ENCODE results near the gene ATP5ME. TPM values are rescaled to one million over a fixed set of nuclear protein-coding genes. Genes with fewer than 3 reads are reported as not detected.
"Not testable (repeated sequence)": the region's sequence is repeated elsewhere in the genome, so short reads cannot be mapped to it uniquely, and the experiment has no call there.

Gene ATP5ME
- total and polyA plus RNA-seq, 2 experiments from 2014 or later = 143 to 669 TPM

GRCh38 chr4:646460-646859, 27.6 kb downstream of the ATP5ME start:
- no peaks in the 10 kb centered on the region for H3K79me2 ChIP-seq
- H3K27ac ChIP-seq = no peak overlapping the region
- no peak overlapping the region for H2AFZ ChIP-seq
- H3K4me2 ChIP-seq = no peak overlapping the region
- no peak overlapping the region for H3K4me3 ChIP-seq
- no peaks in the 10 kb centered on the region for H3K36me3 ChIP-seq (replicated peaks; ENCODE audit: insufficient read depth, low read depth)
- TF ChIP-seq EZH2phosphoT487 (IDR thresholded peaks at IDR 0.05; ENCODE audit: low read depth, severe bottlenecking, unreplicated experiment) (no peak), CTCF (IDR thresholded peaks at IDR 0.05; ENCODE audit: poor library complexity) (no peak), EZH2 (IDR thresholded peaks at IDR 0.05; ENCODE audit: borderline replicate concordance) (no peak)
- no peaks in the 10 kb centered on the region for H3K4me1 ChIP-seq (ENCODE audit: insufficient read depth)
- no peaks in the 10 kb centered on the region for H3K27me3 ChIP-seq
- H4K20me1 ChIP-seq (ENCODE audit: insufficient read depth, poor library complexity, severe bottlenecking) = no peaks in the 10 kb centered on the region
- no peaks in the 10 kb centered on the region for H3K9me2 ChIP-seq (replicated peaks; ENCODE audit: insufficient read depth)
- no peak for DNase-seq (ENCODE audit: low spot score)
- no peaks in the 10 kb centered on the region for H3K9me3 ChIP-seq (ENCODE audit: low read depth)
- WGBS (ENCODE audit: low lambda C conversion rate, missing lambda C conversion rate) = 98% methylated on average over 31 of the region's 32 CpGs

- H3K27ac ChIP-seq; H3K9me3 ChIP-seq (ENCODE audit: low read depth); H3K27me3 ChIP-seq; H3K4me1 ChIP-seq (ENCODE audit: insufficient read depth); H3K4me3 ChIP-seq; H3K36me3 ChIP-seq (replicated peaks; ENCODE audit: insufficient read depth, low read depth); H3K4me2 ChIP-seq; H3K79me2 ChIP-seq; H4K20me1 ChIP-seq (ENCODE audit: insufficient read depth, poor library complexity, severe bottlenecking); H2AFZ ChIP-seq; DNase-seq (ENCODE audit: low spot score); H3K9me2 ChIP-seq (replicated peaks; ENCODE audit: insufficient read depth): not testable (repeated sequence)
- WGBS (ENCODE audit: low lambda C conversion rate, missing lambda C conversion rate) = 87% methylated on average over 6 of the region's 6 CpGs
Measured at GRCh38 chr4:642366-642765, 31.7 kb downstream of the ATP5ME start.

- Histone ChIP-seq H3K27ac (no peak overlapping the region), H3K9me3 (ENCODE audit: low read depth) (no peaks in the 10 kb centered on the region), H4K20me1 (ENCODE audit: insufficient read depth, poor library complexity, severe bottlenecking) (no peaks in the 10 kb centered on the region), H3K36me3 (replicated peaks; ENCODE audit: insufficient read depth, low read depth) (no peaks in the 10 kb centered on the region), H3K4me3 (no peak overlapping the region), H2AFZ (no peak overlapping the region), H3K79me2 (no peaks in the 10 kb centered on the region), H3K9me2 (replicated peaks; ENCODE audit: insufficient read depth) (no peaks in the 10 kb centered on the region), H3K27me3 (no peaks in the 10 kb centered on the region), H3K4me1 (ENCODE audit: insufficient read depth) (no peaks in the 10 kb centered on the region), H3K4me2 (no peak overlapping the region)
- no peak for TF ChIP-seq CTCF (IDR thresholded peaks at IDR 0.05; ENCODE audit: poor library complexity)
- TF ChIP-seq EZH2 (IDR thresholded peaks at IDR 0.05; ENCODE audit: borderline replicate concordance) = no peak
- no peak for TF ChIP-seq EZH2phosphoT487 (IDR thresholded peaks at IDR 0.05; ENCODE audit: low read depth, severe bottlenecking, unreplicated experiment)
- no peak for DNase-seq (ENCODE audit: low spot score)
- WGBS (ENCODE audit: low lambda C conversion rate, missing lambda C conversion rate) = 93% methylated on average over 28 of the region's 32 CpGs
Measured at GRCh38 chr4:637536-638280, 36.4 kb downstream of the ATP5ME start.

- Histone ChIP-seq H3K9me3 (ENCODE audit: low read depth) (no peaks in the 10 kb centered on the region), H3K27ac (no peak overlapping the region), H4K20me1 (ENCODE audit: insufficient read depth, poor library complexity, severe bottlenecking) (no peaks in the 10 kb centered on the region), H3K36me3 (replicated peaks; ENCODE audit: insufficient read depth, low read depth) (no peaks in the 10 kb centered on the region), H3K27me3 (no peaks in the 10 kb centered on the region), H3K4me2 (no peak overlapping the region), H3K79me2 (no peaks in the 10 kb centered on the region), H2AFZ (no peak overlapping the region), H3K9me2 (replicated peaks; ENCODE audit: insufficient read depth) (no peaks in the 10 kb centered on the region), H3K4me1 (ENCODE audit: insufficient read depth) (no peaks in the 10 kb centered on the region), H3K4me3 (no peak overlapping the region)
- DNase-seq (ENCODE audit: low spot score) = no peak
- 86% methylated on average over 9 of the region's 13 CpGs for WGBS (ENCODE audit: low lambda C conversion rate, missing lambda C conversion rate)
- TF ChIP-seq EZH2phosphoT487 (IDR thresholded peaks at IDR 0.05; ENCODE audit: low read depth, severe bottlenecking, unreplicated experiment) = no peak
- TF ChIP-seq CTCF (IDR thresholded peaks at IDR 0.05; ENCODE audit: poor library complexity) = no peak
- TF ChIP-seq EZH2 (IDR thresholded peaks at IDR 0.05; ENCODE audit: borderline replicate concordance) = no peak
Measured at GRCh38 chr4:636628-637159, 37.4 kb downstream of the ATP5ME start.
